ENCODE measurements around the gene BBS12.
"Not testable (repeated sequence)": the region's sequence is repeated elsewhere in the genome, so short reads cannot be mapped to it uniquely, and the experiment has no call there.

The BBS12 gene

GRCh38 chr4:122766353-122766705 is 33.8 kb downstream of the BBS12 start:
- no peak for DNase-seq

- DNase-seq = no peak
Measured at GRCh38 chr4:122766950-122767349, 34.4 kb downstream of the BBS12 start.

- no peak for DNase-seq
Measured at GRCh38 chr4:122771724-122772123, 39.2 kb downstream of the BBS12 start.

- DNase-seq = peak; percentile 36
Measured at GRCh38 chr4:122772311-122772710, 39.8 kb downstream of the BBS12 start.

- DNase-seq = no peak
Measured at GRCh38 chr4:122772986-122773385, 40.5 kb downstream of the BBS12 start.

GRCh38 chr4:122775039-122775438 is 42.5 kb downstream of the BBS12 start:
- DNase-seq = no peak

GRCh38 chr4:122775987-122776836 is 43.7 kb downstream of the BBS12 start:
- peak; percentile 37 for DNase-seq

GRCh38 chr4:122776916-122777315 is 44.4 kb downstream of the BBS12 start:
- DNase-seq = peak; percentile 62

- DNase-seq = peak; percentile 97
Measured at GRCh38 chr4:122777846-122778673, 45.6 kb downstream of the BBS12 start.

GRCh38 chr4:122781486-122781885 is 49.0 kb downstream of the BBS12 start:
- DNase-seq = no peak

- peak; percentile 98 for DNase-seq
Measured at GRCh38 chr4:122783301-122784215, 51.1 kb downstream of the BBS12 start.

- DNase-seq = no peak
Measured at GRCh38 chr4:122784261-122784660, 51.8 kb downstream of the BBS12 start.

- DNase-seq = no peak
Measured at GRCh38 chr4:122785099-122785498, 52.6 kb downstream of the BBS12 start.

- not testable (repeated sequence) for DNase-seq
Measured at GRCh38 chr4:122786296-122786695, 53.8 kb downstream of the BBS12 start.

- not testable (repeated sequence) for DNase-seq
Measured at GRCh38 chr4:122786920-122787319, 54.4 kb downstream of the BBS12 start.

GRCh38 chr4:122787940-122788339 is 55.4 kb downstream of the BBS12 start:
- no peak for DNase-seq

- DNase-seq = no peak
Measured at GRCh38 chr4:122788935-122789334, 56.4 kb downstream of the BBS12 start.

- DNase-seq = no peak
Measured at GRCh38 chr4:122793811-122794210, 61.3 kb downstream of the BBS12 start.

Data from fibroblast of upper back skin (primary cell).